H1 (cell line): ENCODE results near the gene LLGL2. TPM values are rescaled to one million over a fixed set of nuclear protein-coding genes. Genes with fewer than 3 reads are reported as not detected.

ENCODE experiments used
- ATF2 ChIP-seq: IDR thresholded peaks from 2 replicates; pipeline ENCODE4 v1.6.1; 2012; ENCODE audit warnings: low read length, inconsistent platforms
- CHD1 ChIP-seq: IDR thresholded peaks from 2 replicates; pipeline ENCODE4 v1.6.1; 2012; ENCODE audit warnings: low read depth, low read length, improper control_type of control experiment
- CREB1 ChIP-seq: IDR thresholded peaks from 2 replicates; pipeline ENCODE4 v1.6.1; 2012; ENCODE audit warnings: inconsistent platforms
- CTBP2 ChIP-seq: IDR thresholded peaks from 2 replicates; pipeline ENCODE4 v1.7.0; 2011; ENCODE audit warnings: borderline replicate concordance, mild to moderate bottlenecking, moderate library complexity, mixed read lengths, low read length; ENCODE audit not compliant: insufficient read depth, insufficient read length
- RNF2 ChIP-seq: fragments of 200-900, 300-1000 bp; sonication (generic); IDR thresholded peaks from 2 replicates; pipeline ENCODE4 v1.7.1; 2016; ENCODE audit warnings: borderline replicate concordance, low read depth, mild to moderate bottlenecking, antibody characterized with exemption, low read length; ENCODE audit not compliant: poor library complexity, severe bottlenecking; ENCODE audit errors: missing control alignments
- SRF ChIP-seq: IDR thresholded peaks from 2 replicates; pipeline ENCODE4 v1.6.1; 2011; ENCODE audit warnings: mild to moderate bottlenecking, low read depth, low read length, moderate library complexity
- TAF1 ChIP-seq: IDR thresholded peaks from 2 replicates; pipeline ENCODE4 v1.6.1; 2011; ENCODE audit warnings: mild to moderate bottlenecking, low read depth, low read length
- polyA plus RNA-seq, 7 experiments: library from polyadenylated mRNA; depleted of rRNA in 3 of 7; stranded (reverse) in 5 of 7; unstranded in 2 of 7; fragments of >200 nt in 5 of 7; fragments of 200-250 nt in 2 of 7; gene quantifications; 1 replicate in 5 of 7; 2 replicates in 1 of 7; 4 replicates in 1 of 7; pipeline versions ENCODE4 v1.2.1 to v1.2.3, GENCODE V29; 2011 to 2013; ENCODE audit warnings: missing spikeins in 2 of 7, mixed read lengths in 2 of 7
- total RNA-seq: library from RNA; stranded (reverse); fragmentation: NEBNext Ultra II Directional; extraction: Animal tissue kit (Norgen Biotek cat#: 25700); gene quantifications from 2 replicates; pipeline ENCODE4 v1.2.1, GENCODE V29; 2021

LLGL2 gene
- total and polyA plus RNA-seq, 2 of the 8 experiments (the other 6 are each of a cell fraction or from before 2014, with no cell fraction given) = 64.5 to 77.1 TPM

GRCh38 chr17:75508931-75509361, 16.6 kb upstream of the LLGL2 start (continued):
- TF ChIP-seq CHD1 (no peak), ATF2 (no peak), SRF (no peak), RNF2 (no peak), TAF1 (no peak), CTBP2 (no peak), CREB1 (no peak)
